NOMO-1 treated with DMSO at 0.1 percent for 48 hours (cell line): ENCODE measurements around the gene CFAP161.
"Not testable (repeated sequence)": the region's sequence is repeated elsewhere in the genome, so short reads cannot be mapped to it uniquely, and the experiment has no call there.

Source experiments
- DNase-seq: peaks from one replicate; lab custom pipeline; 2025; ENCODE audit not compliant: unreplicated experiment; lab: John Stamatoyannopoulos, UW

Gene CFAP161

GRCh38 chr15:81157195-81157938, 23.3 kb downstream of the CFAP161 start:
- no peak for DNase-seq

GRCh38 chr15:81157939-81158223, 23.8 kb downstream of the CFAP161 start:
- DNase-seq = no peak

- not testable (repeated sequence) for DNase-seq
Measured at GRCh38 chr15:81158561-81158960, 24.5 kb downstream of the CFAP161 start.

- DNase-seq = no peak
Measured at GRCh38 chr15:81160312-81161159, 26.5 kb downstream of the CFAP161 start.

GRCh38 chr15:81161160-81161673, 27.1 kb downstream of the CFAP161 start:
- DNase-seq = no peak

- no peak for DNase-seq
Measured at GRCh38 chr15:81161851-81162250, 27.8 kb downstream of the CFAP161 start.

- no peak for DNase-seq
Measured at GRCh38 chr15:81163961-81164800, 30.1 kb downstream of the CFAP161 start.

- DNase-seq = no peak
Measured at GRCh38 chr15:81165535-81165934, 31.5 kb downstream of the CFAP161 start.

GRCh38 chr15:81166636-81167305, 32.7 kb downstream of the CFAP161 start:
- DNase-seq = no peak

GRCh38 chr15:81168131-81168526, 34.1 kb downstream of the CFAP161 start:
- DNase-seq = no peak

GRCh38 chr15:81168644-81169043, 34.6 kb downstream of the CFAP161 start:
- DNase-seq = no peak

GRCh38 chr15:81170511-81170910, 36.4 kb downstream of the CFAP161 start:
- DNase-seq = no peak

- no peak for DNase-seq
Measured at GRCh38 chr15:81171286-81171685, 37.2 kb downstream of the CFAP161 start.

GRCh38 chr15:81174125-81174791, 40.2 kb downstream of the CFAP161 start:
- no peak for DNase-seq

- no peak for DNase-seq
Measured at GRCh38 chr15:81174792-81175327, 40.8 kb downstream of the CFAP161 start.

- no peak for DNase-seq
Measured at GRCh38 chr15:81175496-81175895, 41.4 kb downstream of the CFAP161 start.

- no peak for DNase-seq
Measured at GRCh38 chr15:81176291-81176893, 42.3 kb downstream of the CFAP161 start.

GRCh38 chr15:81178365-81178764, 44.3 kb downstream of the CFAP161 start:
- no peak for DNase-seq

GRCh38 chr15:81181220-81181619, 47.1 kb downstream of the CFAP161 start:
- DNase-seq = no peak
